ENCODE measurements around the gene RCAN1. TPM values are rescaled to one million over a fixed set of nuclear protein-coding genes. Genes with fewer than 3 reads are reported as not detected.
"Not testable (repeated sequence)": the region's sequence is repeated elsewhere in the genome, so short reads cannot be mapped to it uniquely, and the experiment has no call there.

Gene RCAN1
- total RNA-seq, 1 donor from 2014 or later, result 197 TPM

DNA sequence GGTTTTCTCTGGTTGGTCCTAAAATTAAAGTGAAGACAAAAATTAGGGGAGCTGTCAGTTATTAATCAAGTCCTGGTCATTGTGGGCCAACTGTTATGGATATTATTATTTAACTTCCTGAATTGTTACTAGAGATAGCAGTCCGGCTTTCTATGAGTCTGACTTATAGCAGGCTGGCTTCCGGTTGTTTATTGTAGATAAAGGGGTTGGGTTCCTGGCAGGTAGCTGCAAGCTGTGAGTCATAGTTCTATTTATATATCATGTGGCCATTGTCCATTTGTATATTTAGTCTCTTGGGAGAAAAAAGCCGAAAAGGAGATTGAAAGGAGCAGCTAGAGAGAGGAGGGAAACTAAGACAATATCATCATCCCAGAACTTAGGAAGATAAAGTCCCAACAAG is 131.5 kb downstream of the RCAN1 start:
- not testable (repeated sequence) for H3K27me3 Mint-ChIP-seq (ENCODE audit: low read depth, unreplicated experiment); DNase-seq (ENCODE audit: low read depth); H3K4me3 Mint-ChIP-seq (ENCODE audit: unreplicated experiment); H2AFZ ChIP-seq (ENCODE audit: low read depth, low read length); H3K36me3 ChIP-seq (ENCODE audit: insufficient read depth, low read length); H3K27me3 ChIP-seq (ENCODE audit: insufficient read depth, low read length); H3K27ac Mint-ChIP-seq (ENCODE audit: unreplicated experiment); H3K79me2 ChIP-seq (ENCODE audit: insufficient read depth, low read length); H3K4me3 ChIP-seq (ENCODE audit: insufficient read depth, low read depth, low read length); H3K4me2 ChIP-seq (ENCODE audit: low read length); H3K9me3 ChIP-seq (ENCODE audit: insufficient read depth, low read depth, low read length); H3K9me3 Mint-ChIP-seq (ENCODE audit: unreplicated experiment); H3K27ac ChIP-seq (ENCODE audit: low read depth, low read length); H4K20me1 ChIP-seq (ENCODE audit: insufficient read depth, low read length); FAIRE-seq; H3K36me3 Mint-ChIP-seq (ENCODE audit: low read depth, unreplicated experiment); H3K4me1 Mint-ChIP-seq (ENCODE audit: low read depth, unreplicated experiment); H3K9ac ChIP-seq (ENCODE audit: low read length); H3K4me1 ChIP-seq (ENCODE audit: insufficient read depth, low read length)

DNA sequence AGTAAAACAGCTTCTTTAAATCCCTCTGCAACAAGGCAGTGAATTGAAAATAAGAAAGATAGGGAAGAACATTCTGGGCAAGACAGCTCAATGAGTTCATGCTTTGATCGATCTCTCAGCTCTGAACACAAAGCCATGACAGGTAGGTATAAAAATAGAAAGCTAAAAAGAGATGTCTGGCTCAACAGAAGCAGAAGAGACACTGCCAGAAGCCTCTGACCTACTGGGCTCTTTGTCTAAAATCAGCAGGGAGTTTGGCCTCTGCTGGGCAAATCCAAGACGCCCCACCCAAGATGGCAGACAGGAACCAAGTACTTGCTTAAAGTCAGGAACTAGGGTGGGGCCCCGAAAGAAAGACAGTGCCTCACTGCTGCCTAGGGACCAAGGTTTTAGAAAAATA is 147.6 kb downstream of the RCAN1 start:
- FAIRE-seq, result not testable (repeated sequence)

More for the DNA sequence above, 147.6 kb downstream of the RCAN1 start:
- not testable (repeated sequence) for H3K36me3 Mint-ChIP-seq (ENCODE audit: low read depth, unreplicated experiment); H3K4me3 Mint-ChIP-seq (ENCODE audit: unreplicated experiment); H2AFZ ChIP-seq (ENCODE audit: low read depth, low read length); H3K27ac Mint-ChIP-seq (ENCODE audit: unreplicated experiment); H3K4me1 ChIP-seq (ENCODE audit: insufficient read depth, low read length); H3K9ac ChIP-seq (ENCODE audit: low read length); H3K36me3 ChIP-seq (ENCODE audit: insufficient read depth, low read length); H3K4me3 ChIP-seq (ENCODE audit: insufficient read depth, low read depth, low read length); H4K20me1 ChIP-seq (ENCODE audit: insufficient read depth, low read length); H3K4me2 ChIP-seq (ENCODE audit: low read length); DNase-seq (ENCODE audit: low read depth); H3K27ac ChIP-seq (ENCODE audit: low read depth, low read length); H3K27me3 Mint-ChIP-seq (ENCODE audit: low read depth, unreplicated experiment); H3K9me3 Mint-ChIP-seq (ENCODE audit: unreplicated experiment); H3K9me3 ChIP-seq (ENCODE audit: insufficient read depth, low read depth, low read length); H3K79me2 ChIP-seq (ENCODE audit: insufficient read depth, low read length); H3K27me3 ChIP-seq (ENCODE audit: insufficient read depth, low read length); H3K4me1 Mint-ChIP-seq (ENCODE audit: low read depth, unreplicated experiment)

Other genes with a start within 250 kb of the RCAN1 start
- gene SMIM11, start 239.6 kb downstream of the RCAN1 start, total RNA-seq, result 1.6 and 6.2 TPM in 2 replicates
- gene SMIM34, start 191.2 kb downstream of the RCAN1 start, total RNA-seq, result not detected in 2 replicates
- 0.43 and 0.73 TPM in 2 replicates for gene KCNE1, start 102.9 kb downstream of the RCAN1 start, total RNA-seq
- 0.22 and 0.30 TPM in 2 replicates for gene CLIC6, start 53.9 kb upstream of the RCAN1 start, total RNA-seq